Measurements from ENCODE around the gene GPR84. TPM values are rescaled to one million over a fixed set of nuclear protein-coding genes. Genes with fewer than 3 reads are reported as not detected.

The GPR84 gene
- total RNA-seq, 1 donor from 2014 or later: not detected

DNA sequence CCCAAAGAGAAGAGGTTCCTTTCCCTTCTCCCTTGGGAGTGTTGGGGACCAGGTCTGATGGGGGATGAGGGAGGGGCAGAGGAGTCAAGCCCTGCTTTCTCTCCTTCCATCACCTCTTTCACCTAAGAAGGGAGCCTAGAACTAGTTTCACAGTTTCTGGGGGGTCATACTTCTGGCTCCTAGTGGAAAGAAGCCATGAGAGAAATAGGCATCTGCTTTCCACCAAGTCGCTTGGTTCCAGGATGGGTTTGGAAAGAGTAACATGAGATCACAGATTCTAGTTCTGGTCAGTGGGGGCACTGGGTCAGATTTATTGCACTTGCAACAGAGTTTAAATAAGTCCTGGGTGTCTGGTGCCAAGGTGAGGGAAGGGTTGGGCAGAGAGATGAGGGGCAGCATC lies 30.7 kb upstream of the GPR84 start:
- H3K36me3 Mint-ChIP-seq (ENCODE audit: insufficient read depth): peaks cover 11% of the 10 kb centered on the region
- H3K27me3 Mint-ChIP-seq: peaks cover 4% of the 10 kb centered on the region

DNA sequence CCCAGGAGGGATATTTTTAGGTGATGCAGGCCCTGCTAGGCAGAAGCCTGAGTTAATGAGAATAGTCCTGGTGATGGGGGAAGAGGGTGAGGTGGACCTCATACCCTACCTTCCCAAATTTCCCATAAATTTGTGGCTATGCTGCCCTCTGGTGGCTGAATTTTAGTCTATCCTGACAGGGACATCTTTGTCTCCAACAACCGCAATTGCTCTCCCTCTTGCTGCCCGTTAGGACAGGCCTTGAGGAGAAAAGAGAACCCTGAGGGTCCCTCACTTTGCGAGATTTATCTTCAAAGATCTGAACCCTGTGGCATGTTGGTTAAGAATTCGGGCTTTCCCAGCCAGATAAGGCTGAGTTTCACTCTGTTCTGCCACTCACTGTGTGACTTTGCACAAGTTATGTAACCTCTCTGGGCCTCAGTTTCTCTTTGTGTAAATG lies 30.0 kb upstream of the GPR84 start:
- peaks cover 11% of the 10 kb centered on the region for H3K36me3 Mint-ChIP-seq (ENCODE audit: insufficient read depth)
- H3K27ac Mint-ChIP-seq: peak overlapping the region; percentile 67
- peak; percentile 70 for TF ChIP-seq CTCF (IDR thresholded peaks at IDR 0.05; ENCODE audit: unreplicated experiment)
- H3K4me3 Mint-ChIP-seq (ENCODE audit: low read depth): no peak overlapping the region
- no peak for DNase-seq (ENCODE audit: low spot score, unreplicated experiment)
- peaks cover 4% of the 10 kb centered on the region for H3K27me3 Mint-ChIP-seq
- H3K9me3 Mint-ChIP-seq (ENCODE audit: low read depth): no peaks in the 10 kb centered on the region
- H3K4me1 Mint-ChIP-seq (ENCODE audit: low read depth): peaks cover 9% of the 10 kb centered on the region

More for the DNA sequence above, 30.7 kb upstream of the GPR84 start:
- Mint-ChIP-seq H3K4me3 (ENCODE audit: low read depth) (no peak overlapping the region), H3K27ac (no peak overlapping the region), H3K4me1 (ENCODE audit: low read depth) (peaks cover 5% of the 10 kb centered on the region), H3K9me3 (ENCODE audit: low read depth) (no peaks in the 10 kb centered on the region)
- DNase-seq (ENCODE audit: low spot score, unreplicated experiment): no peak
- TF ChIP-seq CTCF (IDR thresholded peaks at IDR 0.05; ENCODE audit: unreplicated experiment): no peak

DNA sequence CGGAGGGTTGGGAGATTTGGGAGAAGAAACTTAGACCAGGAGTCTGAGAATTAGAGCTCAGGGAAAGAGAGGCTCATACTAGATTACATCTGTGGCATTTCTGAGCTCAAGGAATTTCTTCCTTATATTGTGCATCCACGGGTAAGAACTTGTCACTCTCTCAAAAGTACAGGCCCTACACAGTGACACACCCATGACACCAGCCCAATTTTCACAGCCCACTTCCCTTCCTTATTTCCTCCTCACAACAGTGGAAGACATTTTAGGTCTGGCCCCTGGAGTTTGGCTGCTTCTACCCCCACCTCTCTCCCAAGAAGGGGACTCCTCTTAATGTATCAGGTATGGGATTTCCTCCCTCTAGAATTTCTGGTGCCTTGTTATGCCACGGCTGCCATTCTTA lies 29.5 kb upstream of the GPR84 start:
- no peaks in the 10 kb centered on the region for H3K9me3 Mint-ChIP-seq (ENCODE audit: low read depth)
- H3K27me3 Mint-ChIP-seq: peaks cover 4% of the 10 kb centered on the region
- H3K4me1 Mint-ChIP-seq (ENCODE audit: low read depth): peaks cover 9% of the 10 kb centered on the region
- peak overlapping the region; percentile 21 for H3K27ac Mint-ChIP-seq
- H3K36me3 Mint-ChIP-seq (ENCODE audit: insufficient read depth): peaks cover 10% of the 10 kb centered on the region
- no peak for DNase-seq (ENCODE audit: low spot score, unreplicated experiment)
- TF ChIP-seq CTCF (IDR thresholded peaks at IDR 0.05; ENCODE audit: unreplicated experiment): no peak
- H3K4me3 Mint-ChIP-seq (ENCODE audit: low read depth): no peak overlapping the region

DNA sequence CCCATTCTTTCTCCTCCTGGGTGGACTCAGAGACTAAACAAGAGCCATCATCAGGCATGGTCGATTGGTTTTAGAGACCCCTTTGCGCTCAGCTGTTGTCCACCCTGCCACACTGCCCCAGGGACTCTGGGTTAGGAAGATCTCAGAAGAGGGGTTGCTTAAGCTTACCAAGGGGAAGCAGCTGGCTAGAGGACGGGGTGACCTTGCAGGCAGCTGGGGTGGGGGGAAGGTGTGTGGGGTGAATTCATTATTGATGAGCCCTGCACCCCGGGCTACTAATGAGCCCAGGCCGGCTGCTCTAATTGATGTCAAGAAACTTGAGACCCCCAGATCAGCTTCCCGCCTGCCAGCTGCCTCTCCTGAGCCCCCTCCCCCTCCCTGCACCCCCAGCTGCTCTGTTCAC lies 28.9 kb upstream of the GPR84 start:
- peaks cover 11% of the 10 kb centered on the region for H3K4me1 Mint-ChIP-seq (ENCODE audit: low read depth)
- H3K27me3 Mint-ChIP-seq: peaks cover 4% of the 10 kb centered on the region
- no peak overlapping the region for H3K27ac Mint-ChIP-seq
- no peaks in the 10 kb centered on the region for H3K9me3 Mint-ChIP-seq (ENCODE audit: low read depth)
- no peak for DNase-seq (ENCODE audit: low spot score, unreplicated experiment)
- peaks cover 10% of the 10 kb centered on the region for H3K36me3 Mint-ChIP-seq (ENCODE audit: insufficient read depth)
- H3K4me3 Mint-ChIP-seq (ENCODE audit: low read depth): no peak overlapping the region
- no peak for TF ChIP-seq CTCF (IDR thresholded peaks at IDR 0.05; ENCODE audit: unreplicated experiment)

DNA sequence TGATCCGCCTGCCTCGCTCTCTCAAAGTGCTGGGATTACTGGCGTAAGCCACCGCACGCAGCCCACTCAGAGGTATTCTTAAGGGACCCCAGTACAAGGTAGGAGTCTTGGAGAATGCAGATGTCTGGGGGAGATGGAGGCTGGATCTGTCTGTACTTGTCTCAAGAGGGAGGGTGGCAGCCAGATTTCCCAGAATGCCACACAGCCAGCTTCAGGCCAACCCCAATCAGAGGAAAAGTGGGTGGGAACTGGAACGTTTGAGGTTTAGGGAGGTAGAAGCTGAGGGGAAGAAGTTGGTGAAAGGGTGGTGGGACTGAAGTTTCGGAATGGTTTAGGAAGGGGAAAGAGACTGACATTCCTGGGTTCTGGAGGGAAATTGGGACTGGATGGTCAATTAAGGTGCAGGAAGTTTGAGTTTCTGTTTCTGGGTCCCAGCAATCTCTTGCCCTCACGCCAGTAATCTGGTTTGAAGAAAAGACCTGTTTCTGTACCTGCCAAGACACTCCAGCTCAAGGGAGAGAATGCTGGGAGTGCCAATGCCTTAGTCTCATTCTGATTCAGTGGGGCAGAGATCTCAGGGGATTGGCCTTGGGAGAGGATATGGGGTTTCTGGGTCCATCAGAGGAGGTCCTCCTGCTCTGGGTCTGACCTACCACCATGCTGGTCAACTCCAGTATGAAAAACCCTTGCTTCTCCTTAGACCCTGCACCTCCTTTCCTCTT lies 28.4 kb upstream of the GPR84 start:
- Mint-ChIP-seq H3K4me1 (ENCODE audit: low read depth) (peaks cover 14% of the 10 kb centered on the region), H3K27me3 (peaks cover 4% of the 10 kb centered on the region), H3K9me3 (ENCODE audit: low read depth) (no peaks in the 10 kb centered on the region), H3K27ac (peak overlapping the region; percentile 25), H3K4me3 (ENCODE audit: low read depth) (peak overlapping the region; percentile 71), H3K36me3 (ENCODE audit: insufficient read depth) (peaks cover 10% of the 10 kb centered on the region)
- no peak for TF ChIP-seq CTCF (IDR thresholded peaks at IDR 0.05; ENCODE audit: unreplicated experiment)
- DNase-seq (ENCODE audit: low spot score, unreplicated experiment): no peak

Data from progenitor cell of endocrine pancreas (in vitro differentiated cells).